Measurements from ENCODE around the gene ZBTB20.

GRCh38 chr3:114721864-114722263, 425.2 kb downstream of the ZBTB20 start:
- no peak for TF ChIP-seq CTCF (IDR thresholded peaks at IDR 0.05)
- no peak for TF ChIP-seq POLR2A (IDR thresholded peaks at IDR 0.05)
